22Rv1 (cell line): ENCODE results near the gene SLX4IP.

Experiments used
- ZFX ChIP-seq: fragments of 450-650 bp; IDR thresholded peaks from 2 replicates; pipeline ENCODE4 v1.6.1; 2017; ENCODE audit warnings: antibody characterized with exemption, borderline replicate concordance
- TF ChIP-seq, protein P1 (sequence below): fragments of 450-650 bp; IDR thresholded peaks from 2 replicates; pipeline ENCODE4 v1.5.1; 2017; ENCODE audit warnings: mild to moderate bottlenecking

DNA sequence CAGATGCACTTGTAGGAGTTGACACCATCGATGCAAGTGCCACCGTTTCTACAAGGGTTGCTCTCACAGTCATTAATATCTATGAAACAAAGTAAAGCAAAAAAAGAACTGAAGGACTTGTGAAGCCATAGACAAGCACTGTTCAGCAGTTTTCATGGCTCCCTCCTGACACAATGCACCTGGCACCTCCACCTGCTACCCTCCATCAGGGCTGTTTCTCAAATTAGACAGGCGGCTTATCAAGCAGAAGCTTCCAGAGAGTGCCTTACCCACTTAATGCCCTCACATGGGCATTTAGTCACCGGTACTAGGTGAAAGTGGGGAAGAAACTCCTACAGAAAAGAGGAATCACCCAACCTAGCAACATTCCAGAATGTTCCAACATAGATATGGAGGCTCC, 210.9 kb downstream of the SLX4IP start:
- TF ChIP-seq, protein P1, sequence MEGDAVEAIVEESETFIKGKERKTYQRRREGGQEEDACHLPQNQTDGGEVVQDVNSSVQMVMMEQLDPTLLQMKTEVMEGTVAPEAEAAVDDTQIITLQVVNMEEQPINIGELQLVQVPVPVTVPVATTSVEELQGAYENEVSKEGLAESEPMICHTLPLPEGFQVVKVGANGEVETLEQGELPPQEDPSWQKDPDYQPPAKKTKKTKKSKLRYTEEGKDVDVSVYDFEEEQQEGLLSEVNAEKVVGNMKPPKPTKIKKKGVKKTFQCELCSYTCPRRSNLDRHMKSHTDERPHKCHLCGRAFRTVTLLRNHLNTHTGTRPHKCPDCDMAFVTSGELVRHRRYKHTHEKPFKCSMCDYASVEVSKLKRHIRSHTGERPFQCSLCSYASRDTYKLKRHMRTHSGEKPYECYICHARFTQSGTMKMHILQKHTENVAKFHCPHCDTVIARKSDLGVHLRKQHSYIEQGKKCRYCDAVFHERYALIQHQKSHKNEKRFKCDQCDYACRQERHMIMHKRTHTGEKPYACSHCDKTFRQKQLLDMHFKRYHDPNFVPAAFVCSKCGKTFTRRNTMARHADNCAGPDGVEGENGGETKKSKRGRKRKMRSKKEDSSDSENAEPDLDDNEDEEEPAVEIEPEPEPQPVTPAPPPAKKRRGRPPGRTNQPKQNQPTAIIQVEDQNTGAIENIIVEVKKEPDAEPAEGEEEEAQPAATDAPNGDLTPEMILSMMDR, result no peak
- TF ChIP-seq ZFX, result no peak
